DMS53 treated with DMSO at 0.1 percent for 48 hours (cell line): Measurements from ENCODE around the gene KSR2.

Source experiments
- DNase-seq: peaks from one replicate; lab custom pipeline; 2025; ENCODE audit not compliant: unreplicated experiment; lab: John Stamatoyannopoulos, UW

The KSR2 gene

GRCh38 chr12:117507548-117507947 is 461.2 kb downstream of the KSR2 start:
- DNase-seq = peak; percentile 38

DNA sequence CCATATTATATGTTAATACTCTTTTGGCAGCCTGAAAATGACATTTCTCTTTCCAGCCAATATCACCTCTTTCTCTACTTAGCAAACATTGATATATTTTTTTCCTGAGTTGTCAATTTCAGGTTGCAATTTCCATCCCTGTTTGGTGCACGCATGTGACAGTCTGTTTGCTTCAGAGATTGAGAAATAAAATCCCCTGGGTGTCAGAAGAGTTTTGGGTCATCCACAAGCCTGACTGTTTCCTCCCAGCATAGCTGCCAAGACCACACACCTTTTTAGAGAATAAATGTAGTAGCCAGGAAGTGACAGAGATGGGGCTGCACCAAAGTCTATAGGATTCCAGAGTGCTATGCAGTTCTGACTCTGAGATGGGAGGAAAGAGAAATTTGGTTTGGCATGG is 462.5 kb downstream of the KSR2 start:
- DNase-seq = no peak

GRCh38 chr12:117502633-117503032 is 466.2 kb downstream of the KSR2 start:
- DNase-seq = peak; percentile 57

GRCh38 chr12:117502233-117502632 is 466.6 kb downstream of the KSR2 start:
- DNase-seq = no peak

DNA sequence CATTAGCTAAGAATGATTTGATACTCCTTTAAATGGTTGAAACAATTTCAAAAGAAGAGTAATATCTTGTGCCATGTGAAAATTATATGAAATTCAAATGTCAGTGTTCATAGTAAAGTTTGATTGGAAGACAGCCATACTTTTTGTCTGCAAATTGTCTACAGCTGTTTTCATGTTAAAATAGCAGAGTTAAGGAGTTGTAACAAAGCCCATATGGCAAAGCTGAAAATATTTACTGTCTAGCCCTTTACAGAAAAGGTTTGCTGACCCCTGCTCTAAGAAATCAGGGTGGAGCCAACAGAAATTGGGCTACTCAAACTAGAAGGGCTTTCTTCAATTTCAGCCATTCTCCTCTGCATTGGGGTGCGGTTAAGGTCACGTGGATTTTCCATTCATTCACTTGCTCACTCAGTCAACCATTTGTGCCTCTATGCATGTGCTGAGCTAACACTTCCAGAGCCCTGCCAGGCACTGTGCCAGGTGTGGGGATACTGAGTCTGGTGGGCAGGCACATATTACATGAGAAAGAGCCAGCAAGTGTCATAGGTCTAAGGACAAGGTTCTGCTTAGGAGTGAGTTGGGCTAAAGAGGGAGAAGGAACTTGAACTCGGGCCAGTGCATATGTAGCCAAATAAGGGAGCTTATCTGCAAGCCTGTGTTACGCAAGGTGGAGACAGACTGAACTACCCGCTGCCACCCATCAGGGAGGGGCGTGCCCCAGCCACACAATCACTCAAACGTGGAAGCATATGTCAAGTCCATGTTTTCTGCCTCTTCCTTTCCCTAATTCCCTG is 467.5 kb downstream of the KSR2 start:
- DNase-seq = no peak

GRCh38 chr12:117499759-117500485 is 468.9 kb downstream of the KSR2 start:
- DNase-seq = no peak

DNA sequence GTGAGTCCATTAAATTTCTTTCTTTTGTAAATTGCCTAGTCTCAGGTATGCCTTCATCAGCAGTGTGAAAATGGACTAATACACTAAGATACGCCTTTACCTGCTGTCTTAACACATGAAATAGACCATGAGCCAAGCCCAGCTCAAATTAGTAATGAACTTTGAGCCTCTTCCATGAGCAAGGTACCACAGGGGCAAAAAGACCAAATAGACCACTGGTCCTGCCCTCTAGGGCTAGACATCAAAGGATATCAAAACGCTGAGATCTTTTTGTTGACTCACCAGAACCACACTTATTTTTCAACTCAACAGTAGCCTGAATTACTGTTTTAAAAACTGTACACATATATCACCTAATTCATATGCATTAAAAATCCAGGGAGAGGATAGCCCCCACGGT is 469.9 kb downstream of the KSR2 start:
- DNase-seq = no peak

DNA sequence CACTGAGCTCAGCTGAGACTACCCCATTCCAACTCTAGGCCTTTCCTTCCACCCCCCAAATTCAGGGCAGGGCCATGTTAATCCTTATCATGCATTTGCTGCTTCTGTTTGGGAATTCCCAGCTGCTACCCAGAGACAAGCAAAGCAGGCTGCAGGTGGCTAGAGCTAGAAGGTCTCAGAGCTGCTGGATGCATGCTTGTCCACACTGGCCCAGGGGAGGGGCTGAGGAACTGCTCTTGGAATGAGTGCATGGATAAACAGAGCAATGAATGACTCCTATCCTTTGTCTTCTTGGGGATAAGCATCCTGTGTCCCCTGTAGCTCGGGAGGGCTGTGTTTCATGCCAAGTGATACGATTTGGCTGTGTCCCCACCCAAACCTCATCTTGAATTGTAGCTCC is 470.5 kb downstream of the KSR2 start:
- no peak for DNase-seq

DNA sequence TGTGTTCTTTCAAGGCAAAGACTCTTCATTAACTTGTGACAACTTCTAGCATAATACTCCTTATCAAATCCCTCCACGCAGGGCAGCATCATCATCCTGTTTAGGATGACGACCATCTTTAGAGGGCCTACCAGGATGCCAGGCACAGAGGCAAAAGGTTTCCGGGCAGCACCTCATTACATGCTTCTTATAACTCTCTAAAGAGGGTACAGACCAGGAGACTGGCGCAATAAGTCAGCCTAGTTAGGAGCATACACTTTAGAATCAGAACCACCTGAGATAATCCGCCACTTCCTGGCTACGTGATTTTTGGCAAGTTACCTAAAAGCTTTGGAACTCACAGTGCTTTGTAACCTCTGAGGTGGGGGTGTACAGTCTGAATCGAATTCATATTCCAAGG is 471.4 kb downstream of the KSR2 start:
- no peak for DNase-seq

DNA sequence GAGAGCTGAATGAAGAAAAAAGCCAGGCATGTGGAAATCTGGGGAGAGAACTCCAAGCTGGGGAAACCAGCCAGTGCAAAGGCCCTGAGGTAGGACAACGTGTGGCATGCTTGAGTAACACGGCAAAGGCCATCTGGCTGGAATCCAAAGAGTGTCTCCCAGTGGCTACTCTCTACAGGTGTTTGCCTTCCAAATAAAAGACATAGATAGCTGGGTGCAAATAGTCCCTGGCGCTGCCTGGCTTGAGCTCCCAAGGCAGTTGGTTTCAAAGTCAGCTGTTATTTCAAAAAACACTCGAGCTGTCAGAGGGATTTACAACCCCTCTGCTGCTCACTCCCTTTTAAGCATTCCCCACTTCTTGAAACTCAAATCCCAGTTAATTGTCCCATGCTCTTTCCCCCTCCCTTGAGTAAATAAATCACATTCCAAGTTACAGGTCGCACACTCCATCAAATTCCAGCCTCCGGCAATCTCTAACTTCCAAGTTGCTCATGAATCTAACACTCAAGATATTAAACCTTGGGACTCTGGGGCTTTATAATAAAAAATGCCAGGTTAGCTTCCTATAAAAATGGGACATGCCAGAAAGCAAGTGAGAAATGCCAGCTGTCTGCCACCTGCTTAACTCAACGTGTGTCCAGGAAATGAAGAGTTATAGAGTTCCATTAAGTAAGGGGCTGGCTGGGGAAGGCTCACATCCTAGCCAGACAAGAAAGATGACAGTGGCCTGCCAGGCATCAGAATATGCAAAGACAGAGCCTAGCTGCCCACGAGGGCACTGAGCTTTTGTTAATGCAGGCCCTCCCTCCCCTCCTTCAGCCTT is 473.7 kb downstream of the KSR2 start:
- peak; percentile 76 for DNase-seq

GRCh38 chr12:117491711-117492110 is 477.1 kb downstream of the KSR2 start:
- DNase-seq = no peak

- DNase-seq = no peak
These were observed 478.7 kb downstream of the KSR2 start for GRCh38 chr12:117490130-117490529.

GRCh38 chr12:117489671-117490070 is 479.1 kb downstream of the KSR2 start:
- DNase-seq = no peak

DNA sequence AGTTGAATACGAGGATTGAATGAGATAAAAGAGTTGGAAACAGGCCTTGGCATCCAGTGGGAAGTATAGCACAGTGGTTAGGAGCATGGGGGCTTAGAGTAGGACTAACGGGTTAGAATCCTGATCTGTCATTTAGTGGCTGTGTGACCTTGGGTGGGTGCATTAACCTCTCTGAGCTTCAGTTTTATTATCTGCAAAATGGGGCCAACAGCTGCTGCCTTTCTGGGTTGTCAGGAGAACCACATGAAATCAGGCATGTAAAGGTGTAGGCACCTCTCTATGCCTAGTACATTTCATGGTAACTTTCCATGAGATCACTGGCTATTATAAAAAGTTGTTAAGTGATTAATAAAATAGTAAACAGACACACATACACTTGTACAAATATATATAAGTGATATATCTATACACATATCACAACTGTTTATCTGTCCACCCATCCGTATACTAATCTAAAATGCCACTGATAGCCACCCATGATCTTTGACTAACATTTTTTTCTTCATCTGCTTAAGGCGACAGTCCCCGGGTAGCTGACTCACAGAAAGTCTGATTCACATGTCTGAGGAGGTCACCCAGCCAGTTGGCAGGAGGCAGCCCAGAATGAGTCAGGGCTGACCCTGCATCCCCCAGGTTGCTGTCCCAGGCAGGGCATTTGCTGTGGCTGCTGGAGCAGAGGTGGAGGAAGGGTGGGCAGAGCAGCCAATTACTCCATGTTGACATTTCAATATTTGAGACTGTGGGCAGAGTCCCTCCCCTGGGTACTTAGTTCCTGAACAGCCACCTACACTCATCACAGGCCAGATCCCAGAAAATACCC is 481.7 kb downstream of the KSR2 start:
- peak; percentile 68 for DNase-seq

DNA sequence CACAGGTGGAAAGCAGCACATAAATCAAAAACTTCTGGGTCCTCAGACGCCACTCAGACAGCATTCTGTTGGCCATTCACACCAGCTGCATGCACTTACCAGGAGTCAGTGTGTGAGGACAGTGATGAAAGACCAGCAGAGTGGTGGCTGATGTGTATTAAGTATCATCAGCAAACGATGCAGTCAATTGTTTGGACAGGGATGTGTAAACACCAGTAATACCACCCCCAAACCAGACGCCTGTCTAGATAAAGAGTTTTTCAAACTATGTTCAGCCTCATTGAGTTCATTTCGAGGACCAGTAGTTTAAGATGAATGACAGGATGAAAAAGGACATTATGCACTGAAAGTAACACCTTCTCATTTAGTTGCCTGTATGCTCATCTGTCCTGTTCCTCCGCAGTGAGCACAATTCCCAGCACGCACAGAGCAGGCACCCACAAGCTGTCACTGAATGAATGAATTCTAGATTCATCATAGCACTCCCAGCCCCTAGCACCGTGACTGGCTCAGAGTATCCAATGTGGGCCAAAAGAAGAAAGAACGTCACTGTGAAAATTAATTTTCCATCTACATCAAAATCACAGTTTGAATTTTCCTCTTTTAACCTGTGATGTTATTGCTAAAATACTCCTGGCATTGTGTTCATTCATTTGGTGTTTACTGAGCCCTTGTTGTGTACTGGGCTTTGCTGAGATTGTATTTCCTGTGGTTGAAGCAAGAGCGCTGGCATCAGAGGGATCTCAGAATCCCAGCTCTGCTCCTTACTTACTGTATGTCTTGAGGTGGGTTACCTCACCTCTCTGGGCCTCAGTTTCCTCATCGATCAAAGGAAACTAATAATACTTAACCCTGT is 482.6 kb downstream of the KSR2 start:
- peak; percentile 99 for DNase-seq

DNA sequence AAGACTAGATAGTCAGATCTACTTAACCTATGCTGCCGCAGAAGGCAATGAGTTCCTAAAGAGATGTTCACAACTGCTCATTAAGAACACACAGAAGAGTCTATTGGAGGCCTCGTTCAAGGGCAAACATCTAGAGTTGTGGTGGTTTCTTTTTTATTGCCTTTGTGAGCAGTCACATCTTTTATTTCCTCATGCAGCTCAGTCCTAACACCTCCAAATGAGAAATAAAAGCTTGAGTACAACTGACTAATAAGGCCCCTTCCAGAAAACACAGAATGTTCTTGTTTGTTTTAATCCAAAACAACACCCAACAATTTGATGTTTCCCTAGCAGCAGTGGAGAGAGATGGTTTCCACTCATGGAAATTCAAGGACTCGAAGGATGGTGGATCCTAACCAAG is 483.9 kb downstream of the KSR2 start:
- DNase-seq = no peak

- DNase-seq = no peak
These were observed 485.3 kb downstream of the KSR2 start for GRCh38 chr12:117483501-117483900.

GRCh38 chr12:117481470-117481869 is 487.3 kb downstream of the KSR2 start:
- DNase-seq = no peak

DNA sequence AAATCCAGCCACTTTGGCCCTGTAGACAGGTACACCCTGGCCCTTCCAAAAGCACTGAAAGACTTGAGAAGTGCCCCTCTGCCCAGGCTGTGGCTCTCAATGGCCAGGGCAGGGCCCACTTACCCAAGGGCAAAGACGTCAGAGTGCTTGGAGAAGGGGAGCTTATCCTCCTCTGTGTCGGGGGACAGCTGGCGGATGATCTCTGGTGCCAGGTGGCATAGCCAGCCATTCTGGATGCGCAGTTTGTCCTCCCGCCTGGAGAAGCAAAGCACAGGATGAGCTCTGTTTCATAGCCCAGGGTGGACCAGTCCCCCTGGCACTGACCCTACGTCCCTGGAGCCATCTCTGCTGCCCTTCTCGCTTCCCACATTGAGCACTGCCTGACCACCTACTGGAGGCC is 492.4 kb downstream of the KSR2 start:
- DNase-seq = no peak

DNA sequence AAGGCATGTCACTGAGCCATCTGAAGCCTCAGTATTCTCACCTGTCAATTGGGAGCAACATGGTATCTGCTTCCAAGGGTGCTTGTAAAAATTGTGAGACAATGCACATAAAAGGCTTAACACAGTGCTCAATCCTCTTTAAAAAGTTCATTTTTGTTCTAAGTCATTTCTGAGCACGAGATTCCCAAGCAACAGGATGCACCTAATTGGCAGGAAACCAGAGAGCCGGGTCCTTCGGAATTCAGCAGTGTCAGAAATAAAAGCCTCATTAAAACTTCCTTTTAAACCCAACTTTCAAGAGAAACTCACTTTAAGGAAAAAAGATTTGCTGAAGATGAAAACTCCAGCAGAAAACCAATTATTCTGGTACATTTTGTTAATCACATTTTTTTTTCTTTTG is 494.9 kb downstream of the KSR2 start:
- DNase-seq = no peak
